Right renal pelvis (tissue), 4 donors: ENCODE results near the gene TTC39B. TPM values are rescaled to one million over a fixed set of nuclear protein-coding genes. Genes with fewer than 3 reads are reported as not detected.
A peak's percentile ranks its signal among the peaks of the same experiment; 100 is the strongest.

Experiments used
- DNase-seq, 4 donors: peaks; one replicate each; pipeline ENCODE4 v3.0.0-alpha.2; 2013; ENCODE audit warnings: low read depth in 4 of 4, low spot score in 3 of 4, missing footprints in 1 of 4
- polyA plus RNA-seq, 4 donors: library from polyadenylated mRNA; unstranded; fragments of 120-200 nt; gene quantifications; one replicate each; pipeline ENCODE4 v1.2.1, GENCODE V29; 2013; ENCODE audit not compliant: insufficient read length in 4 of 4

TTC39B gene
- polyA plus RNA-seq, 4 donors = 6.7 to 9.3 (median 7.4) TPM

- DNase-seq = no peak
Measured at GRCh38 chr9:15187589-15187988, 119.4 kb downstream of the TTC39B start.

- no peak for DNase-seq
Measured at GRCh38 chr9:15182730-15183129, 124.3 kb downstream of the TTC39B start.

GRCh38 chr9:15182101-15182551 is 124.9 kb downstream of the TTC39B start:
- DNase-seq = no peak

- no peak for DNase-seq
Measured at GRCh38 chr9:15180124-15180523, 126.9 kb downstream of the TTC39B start.

GRCh38 chr9:15178631-15179030 is 128.4 kb downstream of the TTC39B start:
- DNase-seq = no peak

GRCh38 chr9:15176836-15177235 is 130.2 kb downstream of the TTC39B start:
- DNase-seq = no peak

- no peak for DNase-seq
Measured at GRCh38 chr9:15163931-15164330, 143.1 kb downstream of the TTC39B start.

- DNase-seq = no peak
Measured at GRCh38 chr9:15161753-15162152, 145.3 kb downstream of the TTC39B start.

GRCh38 chr9:15160673-15161072 is 146.3 kb downstream of the TTC39B start:
- DNase-seq = no peak

- DNase-seq = no peak
Measured at GRCh38 chr9:15158064-15158463, 149.0 kb downstream of the TTC39B start.

GRCh38 chr9:15157381-15157780 is 149.6 kb downstream of the TTC39B start:
- DNase-seq = no peak

GRCh38 chr9:15156241-15156640 is 150.8 kb downstream of the TTC39B start:
- DNase-seq = no peak

GRCh38 chr9:15155826-15156225 is 151.2 kb downstream of the TTC39B start:
- peak in 3 of 4 donors; percentile 57 to 83 (median 76) for DNase-seq

GRCh38 chr9:15155323-15155722 is 151.7 kb downstream of the TTC39B start:
- no peak for DNase-seq

- no peak for DNase-seq
Measured at GRCh38 chr9:15154677-15155076, 152.3 kb downstream of the TTC39B start.

- DNase-seq = no peak
Measured at GRCh38 chr9:15153961-15154360, 153.1 kb downstream of the TTC39B start.

GRCh38 chr9:15150939-15151338 is 156.1 kb downstream of the TTC39B start:
- no peak for DNase-seq

GRCh38 chr9:15149450-15149849 is 157.6 kb downstream of the TTC39B start:
- no peak for DNase-seq

- DNase-seq = no peak
Measured at GRCh38 chr9:15146268-15146700, 160.7 kb downstream of the TTC39B start.

GRCh38 chr9:15144622-15145061 is 162.4 kb downstream of the TTC39B start:
- DNase-seq = no peak

- DNase-seq = peak in 1 of 4 donors; percentile 50
Measured at GRCh38 chr9:15142878-15143534, 164.0 kb downstream of the TTC39B start.

- no peak for DNase-seq
Measured at GRCh38 chr9:15140051-15140450, 167.0 kb downstream of the TTC39B start.

GRCh38 chr9:15139469-15139868 is 167.5 kb downstream of the TTC39B start:
- no peak for DNase-seq
